Liver (tissue), 9 donors: ENCODE results near the gene CTXND1. TPM values are rescaled to one million over a fixed set of nuclear protein-coding genes. Genes with fewer than 3 reads are reported as not detected.

ENCODE experiments used
- DNase-seq: peaks from one replicate; pipeline ENCODE4 v3.0.0-alpha.2; 2017; ENCODE audit warnings: low spot score
- H3K27ac ChIP-seq, 2 donors: one replicate each; pipeline ENCODE4 v1.7.0; 2013; ENCODE audit warnings: inconsistent platforms in 2 of 2, low read length in 2 of 2, control low read depth in 1 of 2, low read depth in 1 of 2, mild to moderate bottlenecking in 1 of 2
- H3K27me3 ChIP-seq, 4 donors: one replicate each; pipeline versions ENCODE4 v1.6.1 to v1.7.0; 2013; ENCODE audit warnings: low read length in 3 of 4, inconsistent platforms in 1 of 4, mild to moderate bottlenecking in 1 of 4, moderate library complexity in 1 of 4; ENCODE audit not compliant: control insufficient read depth in 4 of 4, insufficient read depth in 4 of 4
- H3K36me3 ChIP-seq, 4 donors: one replicate each; pipeline versions ENCODE4 v1.6.1 to v1.7.0; 2013; ENCODE audit warnings: low read length in 3 of 4, mild to moderate bottlenecking in 3 of 4, low read depth in 1 of 4, moderate library complexity in 1 of 4; ENCODE audit not compliant: control insufficient read depth in 4 of 4, insufficient read depth in 3 of 4
- H3K4me1 ChIP-seq, 4 donors: one replicate each; pipeline versions ENCODE4 v1.6.1 to v1.7.0; 2013; ENCODE audit warnings: low read length in 3 of 4, mild to moderate bottlenecking in 3 of 4, moderate library complexity in 1 of 4; ENCODE audit not compliant: control insufficient read depth in 4 of 4, insufficient read depth in 4 of 4
- H3K4me3 ChIP-seq, 3 donors: one replicate each; pipeline versions ENCODE4 v1.6.1 to v1.7.0; 2013; ENCODE audit warnings: low read length in 3 of 3, control low read depth in 1 of 3, low read depth in 1 of 3, mild to moderate bottlenecking in 1 of 3
- H3K9ac ChIP-seq, 2 donors: one replicate each; pipeline ENCODE4 v1.7.0; 2013; ENCODE audit warnings: low read length in 2 of 2, mild to moderate bottlenecking in 2 of 2, moderate library complexity in 2 of 2, control low read depth in 1 of 2, low read depth in 1 of 2
- H3K9me3 ChIP-seq, 4 donors: one replicate each; pipeline versions ENCODE4 v1.6.1 to v1.7.0; 2013; ENCODE audit warnings: low read length in 3 of 4; ENCODE audit not compliant: control insufficient read depth in 4 of 4
- CTCF ChIP-seq: fragments of 150-350 bp; IDR thresholded peaks from 2 replicates; pipeline ENCODE4 v1.5.1; 2017; ENCODE audit warnings: improper control_type of control experiment, low read depth, low read length; ENCODE audit not compliant: missing input control
- FOXA1 ChIP-seq: IDR thresholded peaks from 2 replicates; pipeline ENCODE4 v1.6.1; 2016; ENCODE audit warnings: antibody characterized with exemption
- FOXA2 ChIP-seq: IDR thresholded peaks from 2 replicates; pipeline ENCODE4 v1.6.1; 2016; ENCODE audit warnings: antibody characterized with exemption
- HNF4G ChIP-seq: IDR thresholded peaks from 2 replicates; pipeline ENCODE4 v1.6.1; 2016; ENCODE audit warnings: antibody characterized with exemption
- JUND ChIP-seq, 2 donors: IDR thresholded peaks; 2 replicates each; pipeline ENCODE4 v1.6.1; 2016; ENCODE audit warnings: antibody characterized with exemption in 2 of 2
- RAD21 ChIP-seq, 2 donors: IDR thresholded peaks; 2 replicates each; pipeline ENCODE4 v1.6.1; 2016; ENCODE audit warnings: antibody characterized with exemption in 2 of 2, mild to moderate bottlenecking in 2 of 2
- REST ChIP-seq: IDR thresholded peaks from 2 replicates; pipeline ENCODE4 v1.6.1; 2016; ENCODE audit warnings: antibody characterized with exemption, mild to moderate bottlenecking
- RXRA ChIP-seq, 2 donors: IDR thresholded peaks; 2 replicates each; pipeline ENCODE4 v1.6.1; 2017 to 2018; ENCODE audit warnings: antibody characterized with exemption in 2 of 2, mild to moderate bottlenecking in 1 of 2
- SP1 ChIP-seq: IDR thresholded peaks from 2 replicates; pipeline ENCODE4 v1.6.1; 2018; ENCODE audit warnings: antibody characterized with exemption, mild to moderate bottlenecking
- TAF1 ChIP-seq: conservative IDR thresholded peaks from 2 replicates; pipeline ENCODE4 v1.6.1; 2016; ENCODE audit warnings: antibody characterized with exemption, mild to moderate bottlenecking
- YY1 ChIP-seq: IDR thresholded peaks from 2 replicates; pipeline ENCODE4 v1.6.1; 2016; ENCODE audit warnings: antibody characterized with exemption, mild to moderate bottlenecking
- ZBTB33 ChIP-seq: IDR thresholded peaks from 2 replicates; pipeline ENCODE4 v1.6.1; 2016; ENCODE audit warnings: antibody characterized with exemption
- WGBS: extraction: QIAGEN DNeasy Blood & Tissue Kit; methylation state at CpG from one replicate; pipeline ENCODE4 v1.1.7; 2013; 5-methylcytosine and 5-hydroxymethylcytosine counted together
- polyA plus RNA-seq, 2 donors: library from polyadenylated mRNA; stranded (reverse) in 1 of 2; unstranded in 1 of 2; fragments of 200-250 nt in 1 of 2; fragments of >200 nt in 1 of 2; fragmentation: Nextera tagmentation in 1 of 2; extraction: Ambion mirVana in 1 of 2; gene quantifications; one replicate each; pipeline versions ENCODE4 v1.2.1 to v1.2.3, GENCODE V29; 2013 to 2015
- total RNA-seq, 2 donors: library from RNA; depleted of rRNA; stranded (reverse); fragments of >200 nt; gene quantifications; one replicate each; pipeline ENCODE4 v1.2.3, GENCODE V29; 2014
- donor health status: healthy.
- donor health status: healthy.
- donor health status: healthy.
- donor health status: healthy.
- donor health status: healthy.

The CTXND1 gene
- total and polyA plus RNA-seq, 4 donors, result 2.9 to 4.1 (median 3.1) TPM

- no peaks in the 10 kb centered on the region for H3K4me1 ChIP-seq
- 89% methylated on average over 4 of the region's 4 CpGs for WGBS
- no peak for TF ChIP-seq RAD21 (IDR thresholded peaks at IDR 0.05)
Measured at GRCh38 chr15:80288131-80288530, 36.1 kb upstream of the CTXND1 start.

DNA sequence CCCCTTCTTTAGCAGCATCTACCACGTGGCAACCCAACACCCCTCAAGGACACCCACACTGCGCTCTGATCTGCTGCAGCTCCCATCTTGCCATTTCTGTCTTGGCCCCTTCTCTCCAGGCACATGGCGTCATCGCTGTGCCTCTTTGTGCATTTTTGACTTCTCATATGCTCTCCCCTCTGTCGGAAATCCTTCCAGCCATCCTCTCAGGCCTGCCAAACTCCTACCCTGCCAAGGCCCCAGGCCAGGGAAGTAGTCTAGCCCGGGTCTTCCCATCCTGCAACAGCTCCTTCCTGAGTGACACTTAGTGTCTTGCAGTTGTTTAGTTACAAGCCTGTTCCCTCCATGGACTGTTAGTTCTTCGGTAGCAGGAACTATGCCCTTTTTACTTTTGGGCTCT, 34.0 kb upstream of the CTXND1 start:
- Histone ChIP-seq H3K27ac (no peak overlapping the region), H3K9me3 (no peaks in the 10 kb centered on the region), H3K27me3 (no peaks in the 10 kb centered on the region), H3K36me3 (no peaks in the 10 kb centered on the region), H3K4me3 (no peak overlapping the region), H3K9ac (no peak overlapping the region), H3K4me1 (no peaks in the 10 kb centered on the region)
- 82% methylated on average over 7 of the region's 7 CpGs for WGBS
- no peak for DNase-seq
- TF ChIP-seq TAF1 (no peak), ZBTB33 (no peak), REST (no peak), FOXA1 (no peak), FOXA2 (no peak), JUND (IDR thresholded peaks at IDR 0.05) (no peak), CTCF (no peak)

More at GRCh38 chr15:80288131-80288530, 36.1 kb upstream of the CTXND1 start:
- H3K27me3 ChIP-seq, result no peaks in the 10 kb centered on the region
- H3K36me3 ChIP-seq, result no peaks in the 10 kb centered on the region
- H3K9ac ChIP-seq, result no peak overlapping the region
- H3K27ac ChIP-seq, result no peak overlapping the region
- no peak overlapping the region for H3K4me3 ChIP-seq
- DNase-seq, result no peak
- H3K9me3 ChIP-seq, result no peaks in the 10 kb centered on the region

GRCh38 chr15:80285379-80285778, 33.4 kb upstream of the CTXND1 start:
- Histone ChIP-seq H3K27ac (no peak overlapping the region), H3K9me3 (no peaks in the 10 kb centered on the region), H3K27me3 (no peaks in the 10 kb centered on the region), H3K36me3 (no peaks in the 10 kb centered on the region), H3K4me1 (no peaks in the 10 kb centered on the region), H3K9ac (no peak overlapping the region), H3K4me3 (no peak overlapping the region)
- DNase-seq, result no peak
- 94% methylated on average over 8 of the region's 8 CpGs for WGBS
- TF ChIP-seq RXRA (IDR thresholded peaks at IDR 0.05), result no peak
- no peak for TF ChIP-seq SP1
- no peak for TF ChIP-seq YY1
- TF ChIP-seq FOXA1, result no peak
- TF ChIP-seq TAF1, result no peak
- TF ChIP-seq HNF4G, result no peak
- TF ChIP-seq CTCF, result no peak
- no peak for TF ChIP-seq RAD21 (IDR thresholded peaks at IDR 0.05)
